H1 (cell line): Measurements from ENCODE around the gene MUC5AC. TPM values are rescaled to one million over a fixed set of nuclear protein-coding genes. Genes with fewer than 3 reads are reported as not detected.

Source experiments
- CHD2 ChIP-seq: IDR thresholded peaks from 2 replicates; pipeline ENCODE4 v1.6.1; 2012; ENCODE audit warnings: low read length, improper control_type of control experiment
- KDM5A ChIP-seq: fragments of 200-600 bp; IDR thresholded peaks from 2 replicates; pipeline ENCODE4 v1.7.1; 2012; ENCODE audit warnings: mild to moderate bottlenecking, low read length, inconsistent platforms, mixed read lengths
- NANOG ChIP-seq: IDR thresholded peaks from 2 replicates; pipeline ENCODE4 v1.6.1; 2011; ENCODE audit warnings: low read length, low read depth, mild to moderate bottlenecking, inconsistent platforms; ENCODE audit not compliant: insufficient read depth, poor library complexity, severe bottlenecking
- TEAD4 ChIP-seq: IDR thresholded peaks from 2 replicates; pipeline ENCODE4 v1.6.1; 2012; ENCODE audit warnings: low read depth, low read length, inconsistent platforms, mixed read lengths
- polyA plus RNA-seq, 7 experiments: library from polyadenylated mRNA; depleted of rRNA in 3 of 7; stranded (reverse) in 5 of 7; unstranded in 2 of 7; fragments of >200 nt in 5 of 7; fragments of 200-250 nt in 2 of 7; gene quantifications; 1 replicate in 5 of 7; 2 replicates in 1 of 7; 4 replicates in 1 of 7; pipeline versions ENCODE4 v1.2.1 to v1.2.3, GENCODE V29; 2011 to 2013; ENCODE audit warnings: missing spikeins in 2 of 7, mixed read lengths in 2 of 7
- total RNA-seq: library from RNA; stranded (reverse); fragmentation: NEBNext Ultra II Directional; extraction: Animal tissue kit (Norgen Biotek cat#: 25700); gene quantifications from 2 replicates; pipeline ENCODE4 v1.2.1, GENCODE V29; 2021

MUC5AC gene
- total and polyA plus RNA-seq, 2 of the 8 experiments (the other 6 are each of a cell fraction or from before 2014, with no cell fraction given) = not detected

DNA sequence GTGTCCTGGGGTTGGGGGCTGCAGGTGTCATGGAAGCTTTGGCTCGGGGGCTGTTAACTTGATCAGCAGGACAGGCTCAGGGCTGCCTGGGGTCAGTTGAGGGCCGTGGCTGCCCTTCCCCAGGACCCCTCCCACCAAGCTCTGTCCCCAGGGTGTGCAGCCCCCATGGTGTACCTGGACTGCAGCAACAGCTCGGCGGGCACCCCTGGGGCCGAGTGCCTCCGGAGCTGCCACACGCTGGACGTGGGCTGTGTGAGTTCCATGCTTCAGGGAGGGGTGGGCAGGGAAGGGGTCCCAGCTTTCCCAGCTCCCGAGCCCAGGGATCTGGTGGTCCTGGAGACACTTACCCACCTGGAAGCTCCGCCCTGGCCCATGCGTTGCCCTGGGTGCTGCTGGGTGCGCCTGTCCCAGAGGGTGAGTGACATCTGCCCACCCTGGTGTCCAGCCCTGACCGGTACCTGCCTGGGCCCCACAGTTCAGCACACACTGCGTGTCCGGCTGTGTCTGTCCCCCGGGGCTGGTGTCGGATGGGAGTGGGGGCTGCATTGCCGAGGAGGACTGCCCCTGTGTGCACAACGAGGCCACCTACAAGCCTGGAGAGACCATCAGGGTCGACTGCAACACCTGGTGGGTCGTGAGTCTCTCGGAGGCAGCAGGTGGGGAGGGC, 76.4 kb downstream of the MUC5AC start (continued):
- no peak for TF ChIP-seq NANOG
- no peak for TF ChIP-seq TEAD4
- no peak for TF ChIP-seq KDM5A
- TF ChIP-seq CHD2 = no peak
